ENCODE data around the gene OR51T1.

DNA sequence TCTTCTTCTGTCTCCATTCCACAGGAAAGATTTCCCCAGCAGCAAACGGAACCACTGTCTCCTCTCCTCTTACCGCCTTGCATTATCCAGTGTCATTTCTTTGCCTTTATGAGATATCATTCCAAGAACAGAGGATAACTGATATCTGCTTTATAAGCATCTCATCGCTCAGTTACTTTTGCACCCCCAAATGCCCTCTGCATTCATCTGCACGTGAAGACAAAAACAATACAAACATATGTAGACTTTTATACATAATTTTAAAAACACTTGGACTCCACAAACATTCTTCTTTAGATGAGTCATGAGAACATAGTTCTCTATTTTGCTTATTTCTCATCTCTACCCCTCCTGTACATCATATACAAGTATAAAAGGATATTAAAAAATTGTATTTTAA lies 512 bp upstream of the OR51T1 start:
- TF ChIP-seq, protein P1, sequence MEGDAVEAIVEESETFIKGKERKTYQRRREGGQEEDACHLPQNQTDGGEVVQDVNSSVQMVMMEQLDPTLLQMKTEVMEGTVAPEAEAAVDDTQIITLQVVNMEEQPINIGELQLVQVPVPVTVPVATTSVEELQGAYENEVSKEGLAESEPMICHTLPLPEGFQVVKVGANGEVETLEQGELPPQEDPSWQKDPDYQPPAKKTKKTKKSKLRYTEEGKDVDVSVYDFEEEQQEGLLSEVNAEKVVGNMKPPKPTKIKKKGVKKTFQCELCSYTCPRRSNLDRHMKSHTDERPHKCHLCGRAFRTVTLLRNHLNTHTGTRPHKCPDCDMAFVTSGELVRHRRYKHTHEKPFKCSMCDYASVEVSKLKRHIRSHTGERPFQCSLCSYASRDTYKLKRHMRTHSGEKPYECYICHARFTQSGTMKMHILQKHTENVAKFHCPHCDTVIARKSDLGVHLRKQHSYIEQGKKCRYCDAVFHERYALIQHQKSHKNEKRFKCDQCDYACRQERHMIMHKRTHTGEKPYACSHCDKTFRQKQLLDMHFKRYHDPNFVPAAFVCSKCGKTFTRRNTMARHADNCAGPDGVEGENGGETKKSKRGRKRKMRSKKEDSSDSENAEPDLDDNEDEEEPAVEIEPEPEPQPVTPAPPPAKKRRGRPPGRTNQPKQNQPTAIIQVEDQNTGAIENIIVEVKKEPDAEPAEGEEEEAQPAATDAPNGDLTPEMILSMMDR (IDR thresholded peaks at IDR 0.05): no peak
- TF ChIP-seq POLR2A (IDR thresholded peaks at IDR 0.05): no peak
